Activated naive CD4-positive, alpha-beta T cell (primary cell): ENCODE measurements around the gene MADD.
"Not testable (repeated sequence)": the region's sequence is repeated elsewhere in the genome, so short reads cannot be mapped to it uniquely, and the experiment has no call there.

Source experiments
- DNase-seq, 4 experiments: peaks; one replicate each; lab custom pipeline; 2025; lab: John Stamatoyannopoulos, UW

MADD gene

DNA sequence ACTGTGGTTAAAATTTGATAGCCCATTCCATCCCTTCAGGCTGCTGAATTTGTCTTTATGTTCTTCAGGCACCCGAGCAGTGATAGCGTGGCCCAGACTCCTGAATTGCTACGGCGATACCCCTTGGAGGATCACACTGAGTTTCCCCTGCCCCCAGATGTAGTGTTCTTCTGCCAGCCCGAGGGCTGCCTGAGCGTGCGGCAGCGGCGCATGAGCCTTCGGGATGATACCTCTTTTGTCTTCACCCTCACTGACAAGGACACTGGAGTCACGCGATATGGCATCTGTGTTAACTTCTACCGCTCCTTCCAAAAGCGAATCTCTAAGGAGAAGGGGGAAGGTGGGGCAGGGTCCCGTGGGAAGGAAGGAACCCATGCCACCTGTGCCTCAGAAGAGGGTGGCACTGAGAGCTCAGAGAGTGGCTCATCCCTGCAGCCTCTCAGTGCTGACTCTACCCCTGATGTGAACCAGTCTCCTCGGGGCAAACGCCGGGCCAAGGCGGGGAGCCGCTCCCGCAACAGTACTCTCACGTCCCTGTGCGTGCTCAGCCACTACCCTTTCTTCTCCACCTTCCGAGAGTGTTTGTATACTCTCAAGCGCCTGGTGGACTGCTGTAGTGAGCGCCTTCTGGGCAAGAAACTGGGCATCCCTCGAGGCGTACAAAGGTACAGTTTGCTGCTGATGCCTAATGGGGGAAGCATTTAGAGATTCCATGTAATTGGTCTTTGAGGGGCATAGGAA lies 4.7 kb downstream of the MADD start:
- no peak for DNase-seq

DNA sequence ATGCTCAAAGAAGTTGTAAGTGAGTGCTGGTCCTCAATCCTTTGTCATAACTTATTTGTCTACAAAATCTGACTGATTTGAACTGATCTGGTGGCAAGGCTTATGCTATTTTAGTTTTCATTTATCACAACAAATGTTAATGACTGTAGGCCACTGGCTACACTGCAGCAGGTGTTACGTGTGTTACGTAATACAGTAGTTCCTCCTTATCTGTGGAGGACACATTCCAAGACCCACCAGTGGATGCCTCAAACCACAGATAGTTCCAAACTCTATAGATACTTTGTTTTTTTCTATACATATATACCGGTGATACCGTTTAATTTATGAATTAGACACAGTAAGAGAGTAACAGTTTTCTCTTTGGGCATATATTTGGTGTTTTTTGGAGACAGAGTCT lies 7.0 kb downstream of the MADD start:
- DNase-seq: no peak

GRCh38 chr11:47278058-47278457 lies 8.1 kb downstream of the MADD start:
- no peak for DNase-seq

DNA sequence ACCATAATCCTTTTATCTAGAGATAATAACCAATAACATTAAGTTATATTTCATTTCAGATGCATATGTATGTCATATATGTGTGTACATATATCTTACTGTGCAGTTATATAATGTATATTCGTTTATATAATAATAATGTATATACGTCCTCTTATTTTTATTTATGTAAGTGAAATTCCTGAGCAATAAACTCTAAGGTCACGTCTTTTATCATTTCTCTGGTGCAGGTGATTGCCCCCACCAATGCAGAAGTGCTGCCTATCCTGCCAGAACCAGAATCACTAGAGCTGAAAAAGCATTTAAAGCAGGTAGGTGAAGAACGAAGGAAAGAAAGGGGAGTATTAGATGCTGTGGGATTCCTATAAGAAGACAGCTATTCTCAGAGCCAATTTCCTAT lies 8.8 kb downstream of the MADD start:
- no peak for DNase-seq

- DNase-seq: no peak
These were observed 10.2 kb downstream of the MADD start for GRCh38 chr11:47280099-47280498.

GRCh38 chr11:47280860-47281259 lies 10.9 kb downstream of the MADD start:
- DNase-seq: no peak

GRCh38 chr11:47282462-47282861 lies 12.5 kb downstream of the MADD start:
- no peak for DNase-seq

DNA sequence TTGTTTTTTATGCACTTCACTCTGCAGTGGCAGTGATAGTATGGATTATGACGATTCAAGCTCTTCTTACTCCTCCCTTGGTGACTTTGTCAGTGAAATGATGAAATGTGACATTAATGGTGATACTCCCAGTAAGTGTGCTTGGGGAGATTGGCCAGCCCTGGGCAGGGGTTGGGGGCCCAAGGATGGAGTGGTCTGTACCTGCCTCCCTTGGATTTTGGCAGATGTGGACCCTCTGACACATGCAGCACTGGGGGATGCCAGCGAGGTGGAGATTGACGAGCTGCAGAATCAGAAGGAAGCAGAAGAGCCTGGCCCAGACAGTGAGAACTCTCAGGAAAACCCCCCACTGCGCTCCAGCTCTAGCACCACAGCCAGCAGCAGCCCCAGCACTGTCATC lies 14.2 kb downstream of the MADD start:
- DNase-seq: no peak

- no peak for DNase-seq
These were observed 16.2 kb downstream of the MADD start for GRCh38 chr11:47285969-47286770.

DNA sequence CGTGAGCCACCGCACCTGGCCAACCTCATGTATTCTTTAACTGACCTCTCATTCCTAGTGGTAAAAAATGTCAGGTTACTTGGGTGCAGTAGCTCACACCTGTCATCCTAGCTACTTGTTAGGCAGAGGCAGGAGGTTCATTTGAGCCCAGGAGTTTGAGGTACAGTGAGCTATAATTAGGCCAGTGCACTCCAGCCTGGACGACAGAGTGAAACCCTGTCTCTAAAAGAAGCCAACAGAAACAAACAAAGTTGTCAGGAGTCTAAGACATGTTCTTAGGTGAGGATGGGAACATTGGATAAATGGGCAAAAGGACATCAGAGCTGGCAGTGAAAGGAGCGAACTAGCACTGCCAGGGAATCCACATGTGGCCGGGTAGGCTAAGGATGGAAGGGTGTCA lies 18.1 kb downstream of the MADD start:
- DNase-seq: no peak

- no peak for DNase-seq
These were observed 19.9 kb downstream of the MADD start for GRCh38 chr11:47289856-47290255.

DNA sequence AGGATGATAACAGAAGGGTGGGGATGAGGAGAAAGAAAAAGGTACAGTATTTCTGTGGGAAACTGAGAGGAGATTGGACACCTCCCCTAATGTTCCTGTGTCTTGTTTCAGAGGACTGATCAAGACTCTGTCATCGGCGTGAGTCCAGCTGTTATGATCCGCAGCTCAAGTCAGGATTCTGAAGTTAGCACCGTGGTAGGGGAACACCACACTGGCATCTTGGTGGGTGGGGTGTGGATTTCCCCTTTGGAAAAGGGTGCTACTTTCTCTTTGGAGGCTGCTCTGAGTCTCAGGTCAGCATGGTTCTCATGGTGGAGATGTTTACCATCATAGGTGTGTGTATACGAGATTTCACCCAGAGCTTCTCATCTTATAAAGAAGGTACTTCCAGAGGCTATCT lies 25.5 kb downstream of the MADD start:
- DNase-seq: no peak

GRCh38 chr11:47296045-47296444 lies 26.1 kb downstream of the MADD start:
- DNase-seq: no peak

DNA sequence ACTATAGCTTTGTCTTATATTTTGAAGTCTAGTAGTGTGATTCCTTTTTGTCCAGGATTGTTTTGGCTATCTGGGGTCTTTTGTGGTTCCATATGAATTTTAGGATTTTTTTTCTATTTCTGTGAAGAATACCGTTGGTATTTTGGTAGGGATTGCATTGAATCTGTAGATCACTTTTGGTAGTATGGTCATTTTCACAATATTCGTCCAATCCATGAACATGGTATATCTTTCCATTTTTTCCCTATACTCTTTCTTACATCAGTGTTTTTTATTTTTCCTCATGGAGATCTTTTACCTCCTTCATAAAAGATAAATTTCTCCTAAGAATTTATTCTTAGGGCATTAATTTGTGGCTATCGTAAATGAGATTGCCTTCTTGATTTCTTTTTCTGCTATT lies 29.1 kb downstream of the MADD start:
- no peak for DNase-seq

DNA sequence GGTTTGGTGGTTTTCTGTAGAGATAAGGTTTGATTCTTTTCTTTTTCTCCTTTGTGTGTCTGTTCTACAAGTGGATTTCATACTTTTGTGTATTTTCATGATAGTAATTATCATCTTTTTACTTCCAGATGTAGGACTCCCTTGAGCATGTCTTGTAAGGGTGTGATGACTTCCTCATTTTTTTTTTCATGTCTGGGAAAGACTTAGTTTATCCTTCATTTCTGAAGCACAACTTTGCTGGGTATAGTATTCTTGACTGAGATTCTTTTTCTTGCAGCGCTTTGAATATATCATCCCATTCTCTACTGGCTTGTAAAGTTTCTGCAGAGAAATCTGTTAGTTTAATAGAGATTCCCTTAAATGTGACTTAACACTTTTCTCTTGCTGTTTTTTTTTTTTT lies 32.9 kb downstream of the MADD start:
- DNase-seq: no peak

DNA sequence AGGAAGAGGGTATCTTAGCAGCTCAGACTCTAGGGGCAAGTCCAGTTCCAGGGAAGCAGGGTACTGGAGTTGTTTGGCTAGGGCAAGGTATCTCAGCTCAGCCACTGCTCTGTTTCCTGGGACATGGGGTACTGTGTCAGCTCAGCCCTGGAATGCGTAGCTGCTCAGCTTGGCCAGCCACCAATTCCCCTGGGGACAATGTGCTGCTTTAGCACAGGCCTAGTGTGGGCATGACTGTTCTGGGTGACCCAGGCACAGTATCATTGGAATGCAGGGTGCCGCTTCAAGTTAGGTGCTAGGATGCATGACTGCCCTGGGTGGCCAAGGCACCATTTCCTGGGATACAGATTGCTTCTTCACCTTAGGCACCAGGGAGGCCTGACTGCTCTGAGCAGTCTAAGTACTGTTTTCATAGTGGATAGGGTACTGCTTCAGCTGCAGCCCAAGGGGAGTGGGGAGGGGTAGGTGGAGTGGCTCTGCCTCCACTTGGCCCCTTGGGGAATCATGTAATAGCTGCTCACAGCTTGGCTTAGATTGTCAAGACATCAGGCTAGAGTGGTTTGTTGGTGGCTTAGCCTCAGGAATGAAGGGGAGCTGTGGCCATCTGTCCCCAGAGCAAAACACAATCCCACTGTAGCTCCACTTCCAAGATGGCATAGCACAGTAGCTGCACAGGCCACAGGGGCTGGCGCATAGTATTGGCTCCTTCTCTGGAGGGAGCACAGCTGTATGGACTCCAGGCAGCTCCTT lies 36.0 kb downstream of the MADD start:
- DNase-seq: no peak

- DNase-seq: no peak
These were observed 36.5 kb downstream of the MADD start for GRCh38 chr11:47306484-47306844.

DNA sequence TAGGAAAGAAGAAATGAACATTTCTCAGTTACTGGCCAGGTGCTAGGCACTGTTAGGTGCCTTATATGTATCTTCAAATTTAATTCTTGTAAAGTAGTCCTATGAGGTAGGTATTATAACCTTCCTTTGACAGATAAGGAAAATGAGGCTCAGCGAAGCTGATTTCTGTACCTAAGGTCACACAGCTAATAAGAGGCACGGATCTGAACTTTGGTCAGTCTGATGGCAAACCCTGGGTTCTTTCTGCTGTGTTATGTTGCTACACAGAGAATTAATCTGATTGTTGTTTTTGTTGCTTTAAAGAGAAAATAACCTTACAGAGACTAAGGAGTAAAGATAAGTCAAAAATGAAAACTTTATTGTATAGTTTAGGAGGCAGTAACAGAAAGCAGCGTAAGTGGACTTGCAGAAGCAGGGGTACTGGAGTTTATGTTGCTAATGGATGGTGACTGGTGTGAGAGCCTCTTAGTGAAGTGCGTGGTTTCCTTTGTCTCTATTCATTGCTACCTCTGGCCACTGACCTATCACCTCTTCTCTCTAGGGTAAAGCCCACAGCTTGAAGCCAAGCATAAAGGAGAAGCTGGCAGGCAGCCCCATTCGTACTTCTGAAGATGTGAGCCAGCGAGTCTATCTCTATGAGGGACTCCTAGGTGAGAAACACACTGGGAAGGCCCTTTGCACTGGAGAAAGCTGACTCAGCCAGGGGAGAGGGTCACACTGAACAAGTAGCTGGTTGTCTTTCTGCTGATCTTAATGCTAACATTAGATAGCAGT lies 38.3 kb downstream of the MADD start:
- DNase-seq: no peak

- no peak for DNase-seq
These were observed 45.1 kb downstream of the MADD start for GRCh38 chr11:47314992-47315391.

DNA sequence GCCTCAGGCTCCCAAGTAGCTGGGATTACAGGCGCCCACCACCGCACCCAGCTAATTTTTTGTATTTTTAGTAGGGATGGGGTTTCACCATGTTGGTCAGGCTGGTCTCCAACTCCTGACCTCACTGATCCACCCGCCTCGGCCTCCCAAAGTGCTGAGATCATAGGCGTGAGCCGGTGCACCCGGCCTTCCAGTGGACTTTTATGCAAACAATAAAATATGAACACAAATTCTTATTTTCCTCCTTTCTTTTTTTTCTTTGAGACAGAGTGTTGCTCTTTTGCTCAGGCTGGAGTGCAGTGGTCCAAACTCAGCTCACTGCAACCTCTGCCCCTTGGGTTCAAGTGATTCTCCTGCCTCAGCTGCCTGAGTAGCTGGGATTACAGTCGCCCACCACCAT lies 46.6 kb downstream of the MADD start:
- not testable (repeated sequence) for DNase-seq

DNA sequence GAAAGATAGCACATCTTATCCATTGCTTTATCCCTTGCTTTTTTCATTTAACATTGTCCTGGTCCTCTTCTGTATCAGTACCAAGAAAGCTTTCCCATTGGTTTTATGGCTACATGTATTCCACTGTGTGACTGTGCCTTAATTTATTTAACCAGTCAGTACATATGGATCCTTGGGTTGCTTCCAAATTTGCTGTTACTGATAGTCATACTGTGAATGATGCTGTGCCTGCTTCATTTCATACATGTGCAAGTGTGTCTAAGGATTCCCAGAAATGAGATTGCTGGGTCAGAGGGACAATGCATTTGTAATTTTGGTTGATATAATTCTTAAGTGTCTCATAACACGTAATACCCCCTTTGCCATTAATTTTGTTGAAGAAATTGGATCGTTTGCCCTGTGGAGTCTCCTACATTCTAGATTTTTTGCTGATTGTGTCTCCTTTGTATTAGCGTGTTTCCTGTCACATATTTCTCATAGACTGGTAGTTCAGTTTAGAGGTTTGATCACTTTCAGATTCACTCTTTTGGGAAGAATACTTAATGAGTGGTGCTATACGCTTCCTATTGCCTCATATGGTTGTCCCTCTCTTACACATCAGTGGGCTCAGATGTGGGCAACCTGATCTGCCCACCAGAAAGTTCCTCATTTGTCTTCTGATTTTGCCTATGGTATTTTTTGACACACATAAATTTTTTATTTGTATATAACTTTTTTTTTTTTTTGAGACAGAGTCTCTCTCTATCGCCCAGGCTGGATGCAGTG lies 47.3 kb downstream of the MADD start:
- no peak for DNase-seq
